ENCODE measurements around the gene GRAP.

GRAP gene

DNA sequence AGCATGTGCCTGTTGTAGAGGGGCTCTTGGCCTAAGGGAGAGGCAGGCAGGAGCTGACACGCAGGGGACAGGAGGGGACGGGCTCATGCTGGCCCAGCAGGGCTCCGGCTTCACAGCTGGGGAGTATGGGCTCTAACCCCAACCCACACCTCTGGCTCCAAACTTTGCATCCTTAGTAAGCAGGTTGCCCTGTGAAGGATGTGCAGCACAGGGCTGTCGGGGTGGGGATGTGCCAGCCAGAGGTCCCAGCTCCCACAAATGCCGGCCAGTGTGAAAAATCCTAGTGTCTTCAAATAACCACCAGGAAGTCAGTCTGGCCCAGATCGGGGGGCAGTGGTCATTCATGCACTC lies 28.2 kb downstream of the GRAP start:
- DNase-seq (ENCODE audit: low spot score), result no peak

DNA sequence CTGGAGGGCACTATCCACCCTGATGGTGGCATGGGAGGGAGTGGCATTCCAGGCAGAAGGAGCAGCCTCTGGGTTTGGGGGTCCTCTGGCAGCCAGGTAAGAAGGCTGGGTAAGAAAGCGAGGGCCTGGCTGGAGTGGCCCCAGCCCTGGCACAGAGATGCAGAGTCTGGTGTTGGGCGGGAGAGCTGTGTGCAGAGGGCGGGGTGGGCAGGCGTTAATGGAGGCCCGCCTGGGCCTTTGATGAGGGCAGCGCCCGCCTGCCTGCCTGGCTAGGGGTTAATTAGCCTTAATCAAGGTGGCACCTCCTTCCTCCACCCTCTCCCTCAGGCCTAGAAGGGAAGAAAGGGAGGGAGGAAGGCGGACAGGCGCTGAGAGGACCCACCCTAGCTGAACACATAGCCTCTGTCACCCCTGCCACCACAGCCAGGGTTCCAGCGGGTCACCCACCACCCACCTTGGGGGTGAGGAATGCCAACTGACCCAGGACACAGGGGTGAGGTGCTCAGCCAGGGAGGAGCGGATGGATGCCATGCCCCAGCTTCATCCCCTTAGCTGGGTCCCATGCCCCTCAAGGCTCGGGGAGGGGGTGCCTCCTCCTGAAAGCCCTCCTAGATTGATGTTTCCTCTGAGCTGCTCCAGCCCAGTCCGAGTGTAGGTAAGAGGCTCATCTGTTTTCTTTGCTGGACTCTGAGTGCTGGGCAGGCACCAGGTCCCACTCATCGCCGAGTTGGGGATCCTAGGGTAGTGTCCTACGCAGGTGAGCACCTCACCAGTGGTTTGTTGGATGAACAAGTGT lies 28.8 kb downstream of the GRAP start:
- DNase-seq (ENCODE audit: low spot score), result no peak

DNA sequence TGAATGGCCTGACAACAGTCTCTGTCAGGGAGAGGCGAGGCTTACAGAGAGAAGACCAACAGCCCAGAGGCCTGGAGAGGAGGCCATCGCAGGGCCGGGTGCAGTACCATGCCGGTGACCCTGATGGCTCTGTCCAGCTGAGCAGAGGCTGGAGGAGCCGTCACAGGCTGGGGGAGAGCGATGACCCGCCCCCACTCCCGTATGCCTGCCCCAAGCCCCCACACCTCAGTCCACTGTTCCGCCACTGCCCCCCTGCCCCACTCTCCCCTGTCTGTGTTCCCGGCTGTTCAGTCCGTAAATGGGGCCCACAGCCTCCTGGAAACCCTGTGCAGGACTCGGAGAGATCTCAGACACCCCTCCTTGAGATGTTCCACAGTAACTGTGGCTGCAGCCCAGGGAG lies 29.4 kb downstream of the GRAP start:
- no peak for DNase-seq (ENCODE audit: low spot score)

DNA sequence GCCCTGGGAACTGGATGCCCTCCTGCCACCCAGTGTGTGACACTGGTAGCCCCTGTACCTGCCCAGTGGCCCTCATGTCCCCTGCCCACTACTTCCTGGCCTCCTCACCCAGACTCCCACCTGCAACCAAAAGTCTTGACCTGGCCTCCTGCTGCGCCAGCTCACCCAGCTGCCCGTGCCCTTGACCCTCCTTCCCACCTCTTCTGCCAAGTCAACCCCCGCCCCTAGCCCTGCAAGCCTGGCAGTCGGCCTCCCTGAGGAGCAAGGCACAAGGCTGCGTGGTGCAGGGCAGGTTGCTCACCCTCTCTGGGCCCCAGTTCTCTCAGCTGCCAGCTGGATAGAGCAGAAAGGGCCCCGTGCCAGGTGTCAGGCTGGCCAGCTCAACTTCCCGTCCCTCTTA lies 29.9 kb downstream of the GRAP start:
- DNase-seq (ENCODE audit: low spot score), result no peak

DNA sequence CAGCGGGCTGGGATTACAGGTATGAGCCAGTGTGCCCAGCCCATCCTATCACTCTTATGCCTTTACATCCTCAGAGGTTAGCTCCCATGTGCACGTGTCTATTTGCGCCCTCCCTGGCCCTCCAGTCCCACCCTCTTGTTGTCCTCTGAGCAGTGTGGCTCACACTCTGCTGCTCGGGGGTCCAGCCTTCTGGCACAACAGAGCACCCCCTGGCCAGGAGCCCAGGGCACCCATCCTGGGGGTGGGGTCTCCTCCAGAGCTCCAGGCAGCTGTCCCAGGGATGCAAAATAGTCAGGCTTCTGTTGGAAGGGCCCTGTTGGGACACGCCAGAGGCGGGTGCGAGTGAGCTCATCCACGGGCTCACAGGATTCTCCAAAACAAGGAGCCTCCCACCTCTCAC lies 30.5 kb downstream of the GRAP start:
- DNase-seq (ENCODE audit: low spot score), result no peak

DNA sequence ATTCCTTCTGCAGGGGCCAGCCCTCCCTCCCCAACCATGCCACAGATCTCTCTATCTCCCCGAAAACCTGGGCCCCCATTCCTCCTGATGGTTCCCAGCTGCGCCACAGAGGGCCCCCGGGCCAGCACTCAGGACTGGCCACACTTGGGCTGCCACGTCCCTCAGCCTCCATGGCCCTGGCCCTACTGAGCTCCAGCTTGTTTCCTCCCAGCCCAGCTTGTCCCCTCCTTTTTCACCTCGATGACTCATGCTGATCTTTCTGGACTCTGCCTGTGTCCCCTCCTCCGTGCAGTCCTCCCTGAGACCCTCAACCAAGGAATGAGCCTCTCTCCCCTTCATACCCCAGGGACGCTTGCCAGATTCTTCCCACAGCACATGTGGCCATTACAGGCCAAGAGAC lies 31.3 kb downstream of the GRAP start:
- DNase-seq (ENCODE audit: low spot score), result no peak

DNA sequence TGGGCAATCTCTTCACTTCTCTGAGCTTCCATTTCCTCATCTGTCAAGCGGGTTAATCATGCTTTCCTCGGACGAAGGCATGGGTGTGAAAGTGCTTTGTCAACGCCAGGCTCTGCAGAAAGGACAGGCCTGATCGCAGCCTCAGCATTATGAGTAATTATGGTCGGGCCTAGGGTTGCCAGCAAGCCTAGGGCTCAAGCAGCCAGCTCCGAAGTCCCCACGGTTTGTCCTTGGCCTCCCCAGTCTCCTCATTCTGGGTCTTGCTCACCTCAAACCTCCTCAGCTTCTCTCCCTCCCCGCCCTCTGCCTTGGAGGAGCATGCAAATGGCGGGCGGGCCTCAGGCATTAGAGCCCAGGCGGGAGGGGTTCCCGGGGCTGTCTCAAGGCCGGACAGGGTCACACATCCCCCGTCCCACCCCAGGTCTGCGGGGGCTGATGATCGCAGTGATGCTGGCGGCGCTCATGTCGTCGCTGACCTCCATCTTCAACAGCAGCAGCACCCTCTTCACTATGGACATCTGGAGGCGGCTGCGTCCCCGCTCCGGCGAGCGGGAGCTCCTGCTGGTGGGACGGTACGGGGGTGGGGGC lies 32.0 kb downstream of the GRAP start:
- no peak for DNase-seq (ENCODE audit: low spot score)

DNA sequence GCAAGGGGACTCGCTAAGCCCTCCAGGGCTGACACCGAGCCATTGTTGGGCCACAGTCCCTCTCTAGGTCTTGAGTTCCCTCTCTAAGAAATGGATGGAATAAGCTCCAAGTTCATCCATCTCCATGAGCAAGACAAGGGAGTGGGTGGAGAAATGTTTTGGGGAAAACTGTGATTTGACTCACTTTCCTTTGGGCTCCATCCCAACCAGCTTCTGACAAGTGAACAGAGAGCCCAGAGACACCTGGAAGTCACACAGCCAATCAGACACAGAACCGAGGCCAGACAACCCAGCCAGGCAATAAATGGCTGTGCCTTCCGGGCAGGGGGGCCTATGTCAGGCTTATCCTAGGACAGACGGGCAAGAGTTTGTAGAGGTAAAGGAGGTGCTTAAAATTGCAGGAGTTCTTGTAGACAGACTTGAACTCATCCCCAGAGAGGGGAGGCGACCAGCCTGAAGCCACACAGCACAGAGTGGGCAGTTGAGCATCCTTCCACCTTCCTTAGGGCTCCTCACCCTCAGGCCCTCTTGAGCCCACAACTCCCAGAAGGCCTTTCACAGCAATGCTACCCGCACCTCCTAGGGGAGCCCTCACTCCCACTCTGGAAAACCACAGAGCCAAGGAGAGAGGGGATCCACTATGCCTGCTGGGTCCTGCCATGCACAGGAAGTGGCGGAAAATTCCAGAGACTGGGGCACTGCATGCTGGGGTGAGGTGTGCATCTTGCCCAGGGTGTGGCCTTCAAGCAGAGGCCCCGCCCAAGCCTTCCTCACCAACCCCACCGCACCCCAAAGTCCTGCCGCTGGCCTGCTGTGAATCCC lies 32.7 kb downstream of the GRAP start:
- no peak for DNase-seq (ENCODE audit: low spot score)

DNA sequence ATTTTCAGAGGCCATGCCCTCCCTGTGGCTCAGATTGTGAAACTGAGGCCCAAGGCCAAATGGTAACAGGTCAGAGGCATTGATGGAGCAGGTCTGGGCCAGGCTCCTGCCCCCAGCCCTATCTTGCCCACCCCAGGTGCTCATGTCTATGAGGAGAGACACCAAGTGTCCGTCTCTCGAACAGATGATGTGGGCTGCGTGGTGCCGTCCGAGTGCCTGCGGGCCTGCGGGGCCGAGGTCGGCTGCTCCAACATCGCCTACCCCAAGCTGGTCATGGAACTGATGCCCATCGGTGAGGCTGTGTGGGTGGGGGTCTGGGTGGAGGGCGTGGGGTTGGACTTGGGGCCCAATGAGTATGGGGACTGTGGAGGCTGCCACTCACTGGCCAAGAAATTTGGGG lies 33.5 kb downstream of the GRAP start:
- no peak for DNase-seq (ENCODE audit: low spot score)

DNA sequence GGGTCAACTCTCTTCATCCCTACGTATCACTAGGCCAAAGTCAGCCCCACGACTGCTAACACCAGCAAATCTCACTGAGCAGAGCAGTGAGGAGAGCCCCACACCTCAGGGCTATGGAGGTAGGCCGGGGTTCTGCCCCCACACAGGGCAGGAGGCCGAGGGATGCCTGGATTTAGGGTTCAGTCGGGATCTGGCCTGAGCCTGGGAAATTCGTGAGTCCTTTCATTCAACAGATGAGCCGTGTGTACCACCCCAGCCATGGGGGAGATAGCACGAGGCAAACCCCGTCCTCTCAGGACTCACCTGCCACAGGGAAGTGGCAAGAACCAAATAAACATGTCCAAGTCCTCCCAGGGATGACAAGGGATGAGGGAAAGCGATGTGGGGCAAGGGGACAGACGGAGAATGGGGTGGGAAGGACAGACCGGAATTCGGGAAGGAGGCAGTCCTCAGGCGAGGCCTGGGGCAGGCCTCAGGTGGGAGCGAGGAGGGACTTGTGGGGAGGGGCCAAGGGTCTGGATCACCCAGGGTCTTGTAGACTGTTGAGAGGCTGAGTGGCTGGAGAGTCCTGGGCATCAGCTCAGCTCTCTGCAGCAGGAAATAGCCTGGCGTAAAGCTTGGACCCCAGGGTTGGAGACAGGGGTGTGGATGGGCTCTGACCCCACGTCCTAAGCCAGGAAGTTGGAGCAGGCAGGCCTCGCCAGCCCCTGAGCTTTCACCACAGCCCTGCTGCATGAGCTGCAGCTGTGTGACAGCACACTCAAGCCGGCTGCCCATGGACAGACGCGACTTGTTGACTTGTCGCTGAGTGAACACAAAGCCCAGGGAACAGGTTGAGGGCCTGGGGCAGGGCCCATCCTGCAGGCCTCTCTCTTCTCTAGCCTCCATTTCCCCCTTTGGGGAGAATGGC lies 34.3 kb downstream of the GRAP start:
- no peak for DNase-seq (ENCODE audit: low spot score)

DNA sequence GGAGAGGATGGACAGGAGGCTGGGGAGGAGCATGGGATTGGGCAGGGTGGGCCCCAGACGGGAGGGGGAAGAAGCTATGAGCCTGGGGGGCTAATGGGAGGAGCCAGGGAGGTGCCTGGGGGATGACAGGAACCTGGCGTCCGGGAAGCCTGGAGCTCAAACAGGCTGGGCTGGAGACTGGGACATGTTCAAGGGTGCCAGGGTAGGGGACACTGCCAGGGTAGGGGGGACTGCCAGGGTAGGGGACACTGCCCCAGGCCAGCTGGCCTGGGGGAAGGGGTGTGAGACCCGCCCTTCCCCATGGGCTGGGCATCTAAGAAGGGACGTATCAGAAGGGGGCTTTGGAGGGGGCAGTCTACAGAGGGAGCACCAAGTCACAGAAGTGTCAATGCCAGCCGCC lies 35.2 kb downstream of the GRAP start:
- no peak for DNase-seq (ENCODE audit: low spot score)

DNA sequence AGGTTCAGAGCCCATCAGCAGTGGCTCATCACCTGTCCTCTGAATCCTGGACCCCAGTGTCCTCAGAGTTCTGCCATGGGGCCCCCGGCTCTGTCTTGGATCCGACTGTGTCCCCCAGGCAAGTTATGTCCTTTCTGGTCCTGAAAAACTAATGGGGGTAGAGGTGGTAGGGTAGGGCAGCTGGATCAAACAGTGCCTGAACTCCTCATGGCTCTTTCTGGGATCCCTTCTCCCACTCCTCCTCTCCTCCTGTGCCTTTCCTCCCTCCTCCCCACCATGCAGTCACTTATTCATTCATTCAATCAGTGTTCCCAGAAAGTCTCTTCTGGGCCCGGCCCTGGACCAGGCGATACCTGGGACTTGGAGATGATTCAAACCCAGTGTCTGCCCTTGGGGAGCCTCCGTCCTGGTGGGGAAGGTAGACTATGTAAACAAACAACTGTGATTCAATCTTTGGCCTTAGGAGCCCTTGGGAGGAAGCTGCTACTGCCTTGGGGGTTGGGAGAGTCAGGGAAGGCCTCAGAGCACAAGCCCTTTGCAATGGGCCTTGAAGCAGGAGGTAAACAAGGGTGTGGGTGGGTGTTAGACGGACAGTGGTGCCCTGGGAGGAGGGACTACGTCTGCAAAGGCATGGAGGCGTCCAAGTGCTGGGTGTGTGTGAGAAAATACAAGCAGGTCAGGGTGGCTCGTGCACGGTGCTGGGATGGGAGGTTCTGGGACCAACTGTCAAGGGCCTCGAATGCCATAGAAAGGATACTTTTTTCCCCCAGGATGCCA lies 35.8 kb downstream of the GRAP start:
- no peak for DNase-seq (ENCODE audit: low spot score)

DNA sequence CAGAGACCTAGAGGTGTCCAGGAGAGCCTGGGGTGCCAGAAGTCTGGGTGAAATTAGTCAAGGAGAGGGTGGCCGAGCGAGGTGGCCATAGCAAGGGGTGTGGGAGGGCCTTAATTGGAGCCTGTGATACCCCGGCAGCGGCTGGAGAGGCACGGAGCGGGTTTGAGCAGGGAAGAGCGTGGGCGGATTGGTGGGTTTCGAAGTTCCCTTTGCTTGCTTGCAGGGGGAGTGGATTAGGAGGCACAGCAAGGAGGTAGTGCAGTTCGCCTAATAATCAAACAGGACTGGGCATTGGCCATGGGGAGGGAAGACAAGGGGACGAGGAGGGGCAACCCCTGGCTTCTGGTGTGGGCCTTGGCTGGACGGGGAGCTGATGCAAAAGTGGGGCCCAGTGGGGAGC lies 36.8 kb downstream of the GRAP start:
- DNase-seq (ENCODE audit: low spot score), result no peak

DNA sequence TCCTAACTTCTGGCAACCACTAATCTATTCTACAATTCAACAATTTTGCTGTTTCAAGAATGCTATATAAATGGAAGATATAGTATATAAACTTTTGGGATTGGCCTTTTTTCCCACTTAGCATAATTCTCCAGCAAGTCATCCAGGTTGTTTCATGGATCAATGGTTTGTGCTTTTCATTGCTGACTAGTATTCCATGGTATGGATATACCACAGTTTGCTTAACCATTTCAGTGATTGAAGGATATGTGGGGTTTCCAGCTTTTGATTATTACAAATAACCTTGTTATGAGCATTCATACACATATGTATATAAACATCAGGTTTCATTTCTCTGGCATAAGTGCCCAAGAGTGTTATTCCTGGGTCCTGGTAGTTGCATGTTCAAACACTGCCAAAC lies 40.1 kb downstream of the GRAP start:
- DNase-seq (ENCODE audit: low spot score), result no peak

DNA sequence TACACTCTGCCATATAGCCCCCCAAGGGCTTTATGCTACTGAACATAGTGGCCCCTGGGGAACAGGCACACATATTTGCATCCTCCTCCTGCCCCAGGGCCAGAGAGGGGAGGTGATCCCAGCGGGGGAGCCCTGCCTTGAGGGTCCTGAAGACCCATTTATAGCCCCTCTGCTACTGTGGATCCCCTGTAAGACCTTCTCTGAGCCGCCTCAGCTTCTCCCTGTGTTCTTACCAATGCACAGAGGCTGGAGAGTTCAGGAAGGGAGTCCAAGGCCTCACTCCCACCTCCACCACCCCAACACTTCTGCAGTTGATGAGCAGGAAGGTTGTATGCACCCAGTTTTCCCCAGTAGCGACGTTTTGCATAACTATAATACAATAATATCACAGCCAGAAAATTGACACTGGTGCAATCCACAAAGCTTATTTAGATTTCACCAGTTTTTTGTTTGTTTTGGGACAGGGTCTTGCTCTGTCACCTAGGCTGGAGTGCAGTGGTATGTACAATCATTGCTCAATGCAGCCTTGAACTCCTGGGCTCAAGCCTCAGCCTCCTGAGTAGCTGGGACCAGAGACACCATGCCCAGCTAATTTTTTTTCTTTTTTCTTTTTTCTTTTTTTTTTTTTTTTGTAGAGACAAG lies 40.8 kb downstream of the GRAP start:
- no peak for DNase-seq (ENCODE audit: low spot score)

DNA sequence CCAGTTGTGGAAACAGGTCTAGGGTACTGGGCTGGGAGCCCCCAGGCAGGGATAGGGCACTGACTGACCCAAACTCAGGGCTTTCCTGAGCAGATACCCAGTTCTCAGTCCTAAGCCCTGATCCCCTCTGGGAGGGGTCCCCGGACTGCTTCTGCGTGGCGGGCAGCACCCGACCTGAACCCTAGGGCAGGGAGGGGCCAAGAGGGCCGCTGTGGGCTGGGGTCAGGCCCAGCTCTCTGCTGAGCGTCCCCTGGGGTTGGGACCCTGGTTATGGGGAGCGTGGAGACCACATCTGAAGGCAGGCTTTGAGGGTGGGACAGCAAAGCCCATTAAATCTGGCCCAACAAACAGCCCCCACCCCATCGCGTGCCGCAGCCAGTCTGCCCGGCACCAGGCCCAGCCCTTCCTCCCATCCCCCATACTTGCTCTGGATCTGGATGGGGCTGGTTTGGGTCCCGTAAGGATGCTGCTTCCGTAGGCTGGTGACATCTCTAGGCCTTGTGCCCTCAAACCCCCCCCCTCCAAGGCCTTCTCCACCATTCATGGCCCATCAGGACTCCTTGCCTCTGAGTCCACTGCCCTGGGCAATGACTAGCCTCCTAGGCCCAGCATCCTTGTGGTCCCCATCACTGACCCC lies 41.5 kb downstream of the GRAP start:
- no peak for DNase-seq (ENCODE audit: low spot score)

DNA sequence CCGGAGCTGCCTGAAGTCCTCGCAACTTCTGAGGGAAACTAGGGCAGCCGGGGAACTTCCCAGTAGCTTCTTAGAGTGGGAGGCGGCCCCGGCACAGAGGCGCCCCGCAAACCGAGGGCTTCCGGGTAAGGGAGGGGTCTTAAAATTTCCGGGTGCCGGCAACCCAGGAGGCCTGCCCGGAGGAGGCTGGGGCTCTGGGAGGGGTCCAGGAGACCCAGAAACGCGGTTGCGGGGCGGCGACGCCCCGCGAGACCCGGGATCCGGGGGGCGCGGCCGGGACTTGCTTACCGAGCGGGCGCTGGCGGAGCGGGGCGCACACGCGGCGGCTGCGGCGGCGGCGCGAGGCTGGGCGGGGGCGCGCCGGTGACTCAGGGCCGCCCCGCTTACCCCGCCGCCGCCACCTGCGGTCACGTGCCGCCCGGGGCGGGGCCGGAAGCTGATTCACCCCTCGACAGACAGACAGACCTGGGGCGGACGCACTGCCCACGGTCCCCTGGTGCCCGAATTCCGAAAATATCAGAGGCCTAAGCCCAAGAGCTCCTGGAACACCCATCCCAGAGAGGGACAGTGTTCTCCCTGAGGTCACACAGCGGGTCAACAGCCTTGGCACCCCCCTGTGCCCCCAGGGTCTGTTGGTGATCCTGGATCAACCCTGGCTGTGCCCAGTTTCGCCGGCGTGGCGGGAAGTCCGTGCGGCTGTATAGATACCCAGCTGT lies 42.2 kb downstream of the GRAP start, which contains the start of gene FAM83G:
FAM83G (minus strand) TSS at position 344 of the 716 bp plus-strand sequence. CDS start 723 bp downstream, outside the sequence.
- DNase-seq (ENCODE audit: low spot score), result peak; percentile 39

DNA sequence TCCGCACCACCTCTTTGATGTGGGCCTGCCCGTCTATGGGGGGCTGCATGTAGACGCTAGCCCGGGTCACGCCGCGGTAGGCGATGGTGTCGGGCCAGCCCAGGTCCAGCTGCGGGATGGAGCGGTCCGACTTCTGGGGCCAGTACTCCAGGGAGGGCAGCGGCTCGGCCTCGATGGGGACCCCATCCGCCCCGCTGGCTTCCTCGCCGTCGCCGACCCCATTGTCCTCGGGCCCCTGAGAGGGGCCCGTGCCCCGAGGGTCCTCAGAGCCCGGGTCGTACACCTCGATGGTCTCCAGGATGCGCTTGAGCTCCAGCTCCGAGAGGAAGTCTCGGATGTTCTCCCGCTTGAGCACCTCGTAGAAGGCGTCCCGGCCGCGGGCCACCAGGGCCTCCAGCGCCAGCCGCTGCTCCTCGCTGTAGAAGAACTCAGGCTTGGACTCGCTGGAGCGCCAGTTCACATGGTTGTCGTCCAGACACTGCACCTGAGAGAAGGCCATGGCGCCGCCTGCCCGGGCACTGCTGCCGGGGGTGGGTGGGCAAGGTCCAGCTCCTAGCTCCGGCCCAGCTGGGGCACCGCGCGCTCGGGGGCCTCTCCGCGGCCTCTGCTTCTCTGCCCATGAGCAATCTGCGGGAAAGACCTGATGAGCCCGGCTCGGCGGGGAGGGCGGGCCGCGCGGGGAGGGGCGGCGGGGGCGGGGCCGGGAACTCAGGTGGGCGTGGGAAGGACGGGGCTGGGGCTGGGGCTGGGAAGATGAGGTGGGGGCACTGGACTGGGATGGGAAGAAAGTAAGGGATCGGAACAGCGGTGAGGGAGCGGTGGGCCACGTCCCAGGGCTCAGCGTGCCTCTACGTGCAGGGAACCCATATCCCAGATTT lies 43.0 kb downstream of the GRAP start:
- DNase-seq (ENCODE audit: low spot score), result no peak

All from hematopoietic multipotent progenitor cell treated with erythropoietin and hydrocortisone succinate and interleukin-3 and kit ligand, for 17 days (in vitro differentiated cells).